ENCODE results near the gene KCNK4. TPM values are rescaled to one million over a fixed set of nuclear protein-coding genes. Genes with fewer than 3 reads are reported as not detected.

The KCNK4 gene
- total RNA-seq, 4 donors from 2014 or later, result 0.27 TPM; not detected in 3

DNA sequence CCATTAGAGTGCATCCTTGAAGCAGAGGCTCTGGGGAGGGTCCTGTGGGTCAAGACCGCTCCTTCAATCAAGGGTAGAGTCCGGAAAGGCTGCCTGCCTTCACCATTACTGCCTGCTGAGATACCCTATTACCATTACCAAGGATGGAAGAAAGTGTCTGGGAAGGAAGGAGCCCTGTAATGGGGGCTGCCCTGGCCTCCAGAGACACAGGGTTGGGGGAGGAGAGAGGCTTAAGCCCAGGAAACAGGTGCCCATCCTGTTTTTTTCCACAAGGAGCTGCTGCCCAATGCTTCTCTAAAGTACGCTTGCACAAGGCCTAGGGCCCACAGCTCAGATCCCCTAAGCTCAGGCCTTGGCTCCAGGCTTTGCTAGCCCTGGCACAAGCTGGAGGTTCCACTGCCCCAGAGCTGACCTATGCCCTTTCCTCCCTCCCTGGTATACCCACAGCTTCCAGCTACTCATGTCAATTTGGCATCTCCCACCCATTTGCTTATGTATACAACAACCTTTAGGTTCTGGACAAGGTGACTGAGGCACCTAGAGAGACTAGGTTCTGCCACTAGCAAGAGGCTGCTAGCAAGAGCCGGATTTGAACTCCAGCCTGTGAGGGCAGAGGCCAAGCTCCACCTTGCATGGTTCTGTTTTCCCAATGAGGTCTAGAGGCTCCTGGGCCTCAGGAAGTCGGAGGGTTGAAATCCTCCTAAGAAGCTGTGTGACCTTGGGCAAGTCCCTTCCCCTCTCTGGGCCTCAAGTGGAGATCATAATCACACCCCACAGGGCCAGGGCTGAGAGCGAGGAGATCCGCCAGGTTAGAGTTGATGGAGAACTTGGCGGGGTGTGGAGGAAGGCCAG is 41.3 kb upstream of the KCNK4 start:
- no peak overlapping the region for H3K4me3 ChIP-seq
- no peaks in the 10 kb centered on the region for H3K9me3 ChIP-seq
- intact Hi-C loops (cut with DNase I; ENCODE audit: low total_unique reads), result loop anchor here (5.0 kb wide), 1 partner anchor 53 kb away; the partner anchor contains the start of gene CATSPERZ
- 81 to 100% methylated on average over 1 to 8 of the region's 8 CpGs for WGBS, 2 donors (ENCODE audit: low coverage in 1 of 2)
- peaks cover 19 to 55% (median 42%) of the 10 kb centered on the region in 4 donors for H3K4me1 ChIP-seq
- TF ChIP-seq EP300 (IDR thresholded peaks at IDR 0.05; ENCODE audit: low read depth), result no peak
- no peak for TF ChIP-seq POLR2A (IDR thresholded peaks at IDR 0.05)
- TF ChIP-seq CTCF (IDR thresholded peaks at IDR 0.05), result no peak
- TF ChIP-seq POLR2AphosphoS5 (IDR thresholded peaks at IDR 0.05), result no peak
- no peak overlapping the region for H3K27ac ChIP-seq
- DNase-seq, result no peak
- H3K36me3 ChIP-seq, result peaks cover 0 to 2% (median 0%) of the 10 kb centered on the region in 4 donors
- H3K27me3 ChIP-seq, result no peaks in the 10 kb centered on the region
- in situ Hi-C loops (cut with MboI; ENCODE audit: low pct_ligation_motif_present in 1 of 4, low pct_unique_long_range_greater_than_20kb in 1 of 4, low sequenced_read_pairs in 3 of 4), result no loop called here

GRCh38 chr11:64250415-64251015 is 40.6 kb upstream of the KCNK4 start:
- no peaks in the 10 kb centered on the region for H3K27me3 ChIP-seq
- H3K27ac ChIP-seq, result peak overlapping the region; percentile 27 to 91 (median 88)
- peaks cover 15 to 47% (median 35%) of the 10 kb centered on the region in 4 donors for H3K4me1 ChIP-seq
- no peak for DNase-seq
- intact Hi-C loops (cut with DNase I; ENCODE audit: low total_unique reads), result loop anchor here (5.0 kb wide), 1 partner anchor 52 kb away; the partner anchor contains the start of gene CATSPERZ
- H3K4me3 ChIP-seq, result peak overlapping the region; percentile 20 to 91 (median 76)
- peaks cover 0 to 9% (median 0%) of the 10 kb centered on the region in 4 donors for H3K36me3 ChIP-seq
- in situ Hi-C loops (cut with MboI; ENCODE audit: low pct_ligation_motif_present in 1 of 4, low pct_unique_long_range_greater_than_20kb in 1 of 4, low sequenced_read_pairs in 3 of 4), result no loop called here
- no peaks in the 10 kb centered on the region for H3K9me3 ChIP-seq
- 24% methylated on average over 13 of the region's 13 CpGs; no CpG with 5 or more reads in 1 of the 2 donors for WGBS, 2 donors (ENCODE audit: low coverage in 1 of 2)
- TF ChIP-seq POLR2AphosphoS5 (IDR thresholded peaks at IDR 0.05) (no peak), POLR2A (IDR thresholded peaks at IDR 0.05) (no peak)

GRCh38 chr11:64251016-64251752 is 39.9 kb upstream of the KCNK4 start, which contains the start of gene PLCB3:
PLCB3 (plus strand) TSS chr11:64251530; CDS start chr11:64251650, 120 bp downstream.
- in situ Hi-C loops (cut with MboI; ENCODE audit: low pct_ligation_motif_present in 1 of 4, low pct_unique_long_range_greater_than_20kb in 1 of 4, low sequenced_read_pairs in 3 of 4), result no loop called here
- H3K9me3 ChIP-seq, result no peaks in the 10 kb centered on the region
- 0% methylated on average over 20 of the region's 75 CpGs; no CpG with 5 or more reads in 1 of the 2 donors for WGBS, 2 donors (ENCODE audit: low coverage in 1 of 2)
- H3K27ac ChIP-seq, result peak within 1 kb of the TSS; percentile 84 to 91 (median 88)
- peaks cover 0 to 14% (median 0%) of the 10 kb centered on the region in 4 donors for H3K36me3 ChIP-seq
- H3K4me3 ChIP-seq, result peak within 1 kb of the TSS; percentile 65 to 91 (median 86)
- no peak for TF ChIP-seq EP300 (IDR thresholded peaks at IDR 0.05; ENCODE audit: low read depth)
- peak; percentile 10 for TF ChIP-seq POLR2A (IDR thresholded peaks at IDR 0.05)
- peak; percentile 24 to 66 (median 60) for TF ChIP-seq POLR2AphosphoS5 (IDR thresholded peaks at IDR 0.05)
- peak; percentile 75 to 93 (median 87) for TF ChIP-seq CTCF (IDR thresholded peaks at IDR 0.05)
- H3K27me3 ChIP-seq, result no peaks in the 10 kb centered on the region
- peaks cover 15 to 42% (median 29%) of the 10 kb centered on the region in 4 donors for H3K4me1 ChIP-seq
- DNase-seq, result peak; percentile 71
- intact Hi-C loops (cut with DNase I; ENCODE audit: low total_unique reads), result loop anchor here (5.0 kb wide), 1 partner anchor 51 kb away; the partner anchor contains the start of gene CATSPERZ

DNA sequence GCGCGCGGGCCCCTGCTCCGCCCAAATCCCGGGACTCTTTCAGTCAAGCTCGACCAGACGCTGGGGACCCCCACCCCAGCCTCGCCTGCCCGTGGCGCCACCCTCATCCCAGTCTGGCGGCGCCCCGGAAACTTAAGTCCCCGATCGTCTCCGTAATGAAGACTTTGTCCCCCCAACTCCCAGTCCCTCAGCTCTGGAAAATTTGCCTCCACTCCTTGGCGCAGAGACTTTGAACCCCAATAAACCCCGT is 39.4 kb upstream of the KCNK4 start:
- TF ChIP-seq CTCF (IDR thresholded peaks at IDR 0.05) (no peak), POLR2A (IDR thresholded peaks at IDR 0.05) (no peak), EP300 (IDR thresholded peaks at IDR 0.05; ENCODE audit: low read depth) (no peak), POLR2AphosphoS5 (IDR thresholded peaks at IDR 0.05) (no peak)
- H3K27ac ChIP-seq, result peak overlapping the region; percentile 84 to 91 (median 88)
- intact Hi-C loops (cut with DNase I; ENCODE audit: low total_unique reads), result loop anchor here (5.0 kb wide), 1 partner anchor 51 kb away; the partner anchor contains the start of gene CATSPERZ
- H3K4me1 ChIP-seq, result peaks cover 15 to 42% (median 29%) of the 10 kb centered on the region in 4 donors
- WGBS, 2 donors (ENCODE audit: low coverage in 1 of 2), result 0% methylated on average over 2 to 18 of the region's 18 CpGs
- no peak for DNase-seq
- no peaks in the 10 kb centered on the region for H3K27me3 ChIP-seq
- H3K4me3 ChIP-seq, result peak overlapping the region; percentile 65 to 91 (median 86)
- H3K9me3 ChIP-seq, result no peaks in the 10 kb centered on the region
- peaks cover 0 to 19% (median 0%) of the 10 kb centered on the region in 4 donors for H3K36me3 ChIP-seq
- in situ Hi-C loops (cut with MboI; ENCODE audit: low pct_ligation_motif_present in 1 of 4, low pct_unique_long_range_greater_than_20kb in 1 of 4, low sequenced_read_pairs in 3 of 4), result no loop called here

All from transverse colon (tissue), 4 donors.